HG02588 (cell line): Measurements from ENCODE around the gene MXD3.
"Not testable (repeated sequence)": the region's sequence is repeated elsewhere in the genome, so short reads cannot be mapped to it uniquely, and the experiment has no call there.

Source experiments
- ATAC-seq: cut with Tn5 transposase; IDR thresholded peaks from one replicate; pipeline ENCODE4 v1.9.1; 2021; ENCODE audit warnings: mild to moderate bottlenecking, moderate library complexity; ENCODE audit not compliant: unreplicated experiment

Gene MXD3, protein sequence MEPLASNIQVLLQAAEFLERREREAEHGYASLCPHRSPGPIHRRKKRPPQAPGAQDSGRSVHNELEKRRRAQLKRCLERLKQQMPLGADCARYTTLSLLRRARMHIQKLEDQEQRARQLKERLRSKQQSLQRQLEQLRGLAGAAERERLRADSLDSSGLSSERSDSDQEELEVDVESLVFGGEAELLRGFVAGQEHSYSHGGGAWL

DNA sequence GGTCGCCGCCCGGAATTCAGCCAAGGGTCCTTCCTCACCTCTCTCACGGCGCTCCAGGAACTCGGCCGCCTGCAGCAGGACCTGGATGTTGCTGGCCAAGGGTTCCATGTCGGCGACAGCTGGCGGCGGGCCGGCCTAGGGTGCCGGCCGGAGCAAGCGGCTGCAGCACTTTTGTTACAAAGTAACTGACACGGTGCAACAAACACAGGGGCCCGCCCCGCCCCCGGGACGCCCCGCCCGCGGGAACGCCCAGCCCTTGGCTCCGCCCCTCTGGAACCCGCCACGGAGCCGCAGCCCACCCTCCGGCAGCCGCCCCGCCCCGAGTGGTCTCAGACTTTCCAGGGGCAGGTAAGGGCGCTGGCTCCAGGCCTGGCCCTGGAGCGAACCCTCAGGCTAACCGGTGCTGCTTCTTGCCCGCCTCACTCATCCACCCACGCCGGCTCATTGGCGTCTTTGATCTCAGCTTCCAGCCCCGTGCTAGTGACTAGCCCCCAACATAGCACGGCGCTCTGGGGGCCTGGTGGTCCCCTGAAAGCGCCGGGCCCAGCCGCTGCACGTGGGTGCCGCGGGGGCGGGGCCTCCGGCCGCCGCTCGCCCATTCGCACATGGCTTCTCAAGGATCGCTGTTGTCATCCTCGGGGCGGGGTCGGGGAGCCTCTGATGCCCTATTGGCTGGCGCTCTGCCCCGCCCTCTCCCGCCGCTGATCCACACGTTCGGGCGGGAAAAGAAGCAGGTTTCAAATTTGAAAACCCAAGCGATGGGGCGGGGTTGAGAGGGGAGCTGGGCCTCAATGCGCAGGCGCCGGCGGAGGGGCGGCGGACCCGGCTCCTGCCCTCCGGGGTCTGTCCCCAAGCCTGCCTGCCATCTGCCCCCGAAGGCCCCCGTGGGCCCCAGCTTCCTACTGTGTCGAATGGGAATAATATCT, at the start of gene MXD3:
MXD3 (minus strand) TSS at position 176 of the 926 bp plus-strand sequence; CDS start at position 108, 68 bp downstream.
- peak; percentile 70 for ATAC-seq

DNA sequence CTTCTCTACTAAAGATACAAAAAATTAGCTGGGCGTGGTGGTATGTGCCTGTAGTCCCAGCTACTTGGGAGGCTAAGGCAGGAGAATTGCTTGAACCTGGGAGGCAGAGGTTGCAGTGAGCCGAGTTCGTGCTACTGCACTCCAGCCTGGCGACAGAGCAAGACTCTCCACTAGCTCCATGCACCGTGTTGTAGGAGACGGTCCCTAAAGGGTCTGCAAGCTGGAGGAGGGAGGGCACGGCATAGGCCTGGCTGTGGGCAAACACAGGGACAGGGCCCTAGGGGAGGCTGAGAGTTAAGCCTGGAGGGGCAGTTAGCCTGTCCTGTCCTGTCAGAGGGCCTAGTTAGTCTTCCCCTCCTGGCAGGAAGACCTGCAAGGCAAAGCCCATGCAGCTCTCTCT, 49.0 kb upstream of the MXD3 start:
- not testable (repeated sequence) for ATAC-seq

GRCh38 chr5:177359860-177360259, 48.2 kb upstream of the MXD3 start:
- ATAC-seq: no peak

DNA sequence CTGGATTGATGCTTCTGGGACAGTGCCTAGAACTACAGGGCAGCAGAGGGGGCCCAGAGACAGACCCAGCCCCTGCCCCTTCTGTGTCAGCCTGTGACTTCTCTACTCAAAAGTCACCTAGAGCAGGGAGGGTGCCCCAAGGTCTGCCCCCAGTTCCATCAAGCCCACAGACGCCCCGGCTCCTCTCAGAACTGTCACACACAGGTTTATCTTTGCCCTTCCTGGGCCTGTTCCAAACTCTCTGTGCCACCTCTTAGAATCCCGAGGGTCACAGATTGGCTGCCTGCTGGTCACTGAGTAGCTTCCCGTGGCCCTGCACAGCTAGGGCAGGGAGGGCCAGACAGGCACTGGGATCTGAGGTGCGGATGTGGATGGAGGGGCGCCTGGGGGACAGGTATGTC, 47.8 kb upstream of the MXD3 start:
- no peak for ATAC-seq

DNA sequence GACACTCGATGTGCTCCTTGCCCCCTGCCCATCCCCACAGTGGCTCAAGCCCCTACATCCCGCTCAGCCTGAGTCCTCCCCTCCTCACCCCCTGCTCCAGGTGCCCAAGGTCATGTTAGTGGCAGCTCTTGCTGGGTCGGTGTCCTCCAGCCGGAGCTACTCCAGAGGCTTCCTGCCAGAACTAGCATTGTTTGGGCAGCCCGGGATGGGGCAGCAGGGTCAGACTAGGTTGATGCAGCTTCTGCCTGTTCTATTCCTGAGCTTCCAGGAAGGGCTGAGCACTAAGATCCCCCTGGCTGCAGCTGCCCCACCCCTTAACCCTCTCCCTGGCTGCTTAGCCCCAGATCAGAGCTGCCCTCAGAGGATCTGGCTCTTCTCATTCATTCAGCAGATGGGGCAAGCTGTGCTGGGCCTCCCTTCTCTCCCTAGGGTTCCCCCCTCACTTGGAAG, 46.7 kb upstream of the MXD3 start:
- ATAC-seq: no peak

DNA sequence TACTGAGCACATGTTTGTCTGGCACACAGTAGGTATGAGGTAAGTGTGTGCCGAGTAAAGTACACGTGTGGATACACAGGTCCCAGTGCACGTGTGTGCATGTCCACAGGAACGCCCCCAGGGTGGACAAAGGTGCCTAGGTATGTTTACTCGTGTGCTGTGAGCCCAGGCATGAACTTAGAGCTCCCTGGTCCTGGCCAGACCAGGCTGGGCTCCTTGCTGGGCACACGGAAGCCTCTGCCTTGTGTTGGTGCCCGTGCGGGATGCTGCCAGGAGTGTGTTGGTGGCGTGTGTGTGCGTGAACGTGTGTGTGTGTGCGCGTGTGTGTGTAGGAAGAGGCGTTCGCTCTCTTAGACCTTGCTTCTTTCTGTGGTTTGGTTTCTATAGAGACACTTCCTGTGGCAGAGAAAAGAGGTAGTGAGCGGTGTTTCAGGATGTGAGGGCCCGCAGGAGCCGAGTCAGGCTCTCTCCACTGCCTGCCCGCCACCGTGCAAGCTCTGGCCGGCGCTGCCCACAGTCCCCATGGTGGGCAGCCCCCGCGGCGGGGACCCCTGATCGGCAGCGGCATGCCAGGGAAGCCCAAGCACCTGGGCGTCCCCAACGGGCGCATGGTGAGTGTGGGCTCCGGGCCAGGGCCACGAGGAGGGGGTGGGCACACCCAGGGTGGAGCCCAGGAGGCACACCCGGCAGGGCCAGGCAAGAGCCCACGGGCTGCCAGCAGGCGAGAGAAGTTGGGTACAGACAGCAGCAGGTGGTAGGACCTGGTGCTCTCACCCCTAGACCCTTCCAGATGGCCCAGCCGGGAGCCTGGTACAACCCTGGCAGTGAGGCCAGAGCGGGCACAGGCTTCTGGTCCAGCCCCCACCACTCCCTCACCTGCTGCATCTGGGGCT, 46.0 kb upstream of the MXD3 start, which contains the start of gene RGS14:
RGS14 (plus strand) TSS at position 466 of the 893 bp plus-strand sequence; CDS start at position 567, 101 bp downstream.
- peak; percentile 92 for ATAC-seq

DNA sequence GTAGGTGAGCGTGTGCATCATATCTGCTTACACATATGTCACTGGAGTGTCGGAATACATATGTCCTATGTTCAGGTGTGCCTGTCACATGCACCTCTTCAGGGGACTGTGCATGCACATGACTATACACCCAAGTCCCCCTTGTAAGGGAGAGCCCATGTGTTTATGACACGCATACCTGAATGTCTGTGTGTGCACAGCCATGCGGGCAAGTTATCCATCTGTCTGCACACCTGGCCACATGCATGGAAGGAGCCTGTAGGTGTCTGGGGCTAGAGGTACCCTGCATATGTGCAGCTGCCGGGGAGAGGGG, 45.4 kb upstream of the MXD3 start:
- no peak for ATAC-seq

DNA sequence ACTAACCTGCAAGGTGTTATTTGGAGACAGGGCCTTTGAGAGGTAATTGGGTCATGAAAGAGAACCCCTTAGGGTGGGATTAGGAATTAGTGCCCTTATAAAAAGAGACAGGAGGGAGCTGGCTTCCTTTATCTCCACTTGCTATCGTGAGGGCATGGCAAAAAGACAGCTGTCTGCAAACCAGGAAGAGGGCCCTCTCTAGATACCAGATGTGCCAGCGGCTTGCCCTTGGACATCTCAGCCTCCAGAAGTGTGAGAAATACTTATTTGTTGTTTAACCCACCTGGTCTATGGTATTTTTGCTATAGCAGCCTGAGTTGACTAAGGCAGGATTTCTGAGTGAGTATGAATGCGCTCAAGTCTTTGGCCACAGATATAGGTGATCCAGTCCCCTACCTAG, 45.0 kb upstream of the MXD3 start:
- ATAC-seq: no peak

- no peak for ATAC-seq
Measured at GRCh38 chr5:177355868-177356168, 44.1 kb upstream of the MXD3 start.

DNA sequence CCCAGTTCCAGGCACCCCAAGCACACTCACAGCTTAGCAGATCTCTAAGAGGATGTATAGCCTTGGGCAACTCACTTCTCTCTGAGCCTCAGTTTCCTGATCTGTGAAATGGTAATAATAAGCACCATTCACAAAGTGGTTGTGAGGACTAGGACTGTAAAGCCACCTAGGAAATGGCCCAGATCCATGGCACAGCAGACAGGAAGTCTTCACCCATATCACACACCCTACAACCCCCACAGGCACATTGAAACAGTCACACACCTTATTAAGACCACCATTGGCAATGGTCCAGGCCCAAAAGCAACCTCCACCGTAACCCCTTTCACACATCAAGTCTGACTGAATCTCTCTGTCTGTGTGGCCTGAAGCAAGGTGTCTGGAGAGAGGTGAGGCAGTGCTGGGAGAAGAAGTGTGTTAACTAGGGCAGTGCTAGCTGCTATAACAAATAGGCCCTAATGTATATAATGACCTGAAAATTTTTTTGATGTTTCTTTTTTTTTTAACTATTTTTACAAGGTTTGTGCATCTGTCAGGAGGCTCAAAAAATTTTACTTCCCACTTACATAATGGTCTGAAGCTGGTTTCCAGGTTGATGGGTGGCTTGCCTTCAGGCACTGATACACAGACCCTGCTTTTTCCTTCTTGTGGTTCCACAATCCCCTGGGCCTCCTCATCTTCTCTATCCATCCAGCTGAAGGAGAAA, 43.6 kb upstream of the MXD3 start:
- no peak for ATAC-seq

GRCh38 chr5:177354711-177355110, 43.0 kb upstream of the MXD3 start:
- no peak for ATAC-seq

GRCh38 chr5:177354256-177354655, 42.6 kb upstream of the MXD3 start:
- ATAC-seq: no peak

DNA sequence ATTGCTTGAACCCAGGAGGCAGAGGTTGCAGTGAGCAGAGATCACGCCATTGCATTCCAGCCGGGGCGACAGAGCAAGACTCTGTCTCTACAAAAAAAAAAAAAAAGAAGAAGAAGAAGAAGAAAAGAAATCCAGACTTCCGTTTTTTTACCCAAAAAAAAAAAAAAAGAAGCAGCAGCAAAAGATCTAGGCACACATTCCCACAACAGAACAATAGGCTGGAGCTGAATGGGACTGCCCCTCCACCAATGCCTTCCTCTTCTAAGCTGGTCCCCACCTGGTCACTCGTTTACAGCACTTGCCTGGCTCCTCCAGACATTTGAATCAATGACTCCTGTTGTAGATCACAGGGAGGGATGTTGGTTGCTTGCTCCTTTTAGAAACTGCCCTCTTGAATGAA, 41.4 kb upstream of the MXD3 start:
- no peak for ATAC-seq

DNA sequence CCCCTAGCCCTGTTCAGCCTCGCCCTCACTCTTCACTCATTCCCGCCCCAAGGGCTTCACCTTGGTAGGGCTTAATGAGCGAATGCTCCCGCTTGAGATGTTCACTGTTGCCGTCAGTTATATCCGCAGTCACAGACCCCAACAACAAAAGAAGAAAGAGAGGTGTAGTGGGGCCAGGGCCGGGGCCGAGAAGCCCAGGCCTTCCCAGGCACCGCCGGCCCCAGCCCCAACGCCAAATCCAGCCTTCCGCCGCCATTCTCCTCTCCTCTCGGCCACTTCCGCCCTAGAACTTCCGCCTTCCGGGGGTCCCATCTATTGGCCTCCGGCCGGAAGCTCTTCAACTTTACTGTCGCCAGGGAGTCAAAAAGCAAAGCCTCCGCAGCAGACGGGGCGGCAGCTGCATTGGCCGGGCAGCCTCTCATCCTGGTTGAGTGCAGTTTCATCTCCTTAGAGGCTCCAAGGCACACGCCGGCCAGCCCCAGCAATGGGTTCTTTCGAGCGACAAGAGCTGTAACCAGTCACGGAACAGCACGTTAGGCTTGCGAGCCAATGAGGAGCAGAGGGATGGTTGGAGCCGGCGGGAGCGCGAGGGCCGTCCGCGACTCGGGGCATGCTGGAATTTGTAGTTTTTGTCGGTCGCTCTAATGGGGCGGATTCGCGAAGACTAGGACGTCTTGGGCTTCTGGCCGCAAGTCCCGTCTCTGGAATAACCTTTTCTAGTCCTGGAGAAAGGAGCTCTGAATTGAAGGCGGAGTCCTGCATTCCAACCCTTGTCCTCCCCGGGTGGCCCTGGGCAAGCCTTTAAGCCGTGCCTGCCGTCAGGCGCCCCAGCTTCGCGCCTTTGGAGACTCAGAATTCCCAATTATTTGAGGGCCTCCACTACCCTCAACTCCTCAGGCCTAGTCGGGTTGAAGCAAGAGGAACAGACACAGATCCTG, 40.0 kb upstream of the MXD3 start, which contains the start of gene LMAN2:
LMAN2 (minus strand) TSS at position 277 of the 938 bp plus-strand sequence; CDS start at position 256, 21 bp downstream.
- peak; percentile 92 for ATAC-seq

DNA sequence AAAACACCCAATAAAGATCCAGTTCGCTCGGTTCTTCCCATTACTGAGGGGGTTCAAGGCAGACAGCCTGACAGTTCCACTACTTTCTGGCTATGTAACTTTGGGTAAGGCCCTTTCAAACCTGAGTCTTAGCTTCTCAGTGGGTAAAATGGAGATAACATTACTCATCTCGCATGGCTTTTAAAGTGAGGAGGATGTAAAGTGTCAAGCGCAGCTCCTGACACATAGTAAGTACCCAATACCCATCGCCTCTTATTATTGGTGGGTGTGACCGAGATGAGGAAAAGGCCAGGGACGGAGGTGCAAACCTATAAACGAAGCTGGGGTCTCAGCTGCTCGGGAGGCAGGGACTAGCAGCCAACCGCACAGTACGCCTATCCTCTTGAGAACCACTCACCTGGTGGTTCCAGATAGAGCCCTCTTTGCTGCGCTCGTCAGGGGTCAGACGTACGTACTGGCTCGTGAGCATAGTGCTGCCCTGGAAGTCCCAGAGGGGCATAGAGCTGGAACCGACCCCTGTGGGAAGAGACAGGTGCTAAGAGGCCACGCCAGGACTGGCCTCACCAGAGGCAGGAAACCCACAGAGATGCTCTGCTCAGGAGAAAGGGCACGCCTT, 39.2 kb upstream of the MXD3 start:
- no peak for ATAC-seq

- ATAC-seq: no peak
Measured at GRCh38 chr5:177349762-177350161, 38.1 kb upstream of the MXD3 start.

- ATAC-seq: no peak
Measured at GRCh38 chr5:177349362-177349647, 37.6 kb upstream of the MXD3 start.

GRCh38 chr5:177347699-177348098, 36.0 kb upstream of the MXD3 start:
- ATAC-seq: no peak

DNA sequence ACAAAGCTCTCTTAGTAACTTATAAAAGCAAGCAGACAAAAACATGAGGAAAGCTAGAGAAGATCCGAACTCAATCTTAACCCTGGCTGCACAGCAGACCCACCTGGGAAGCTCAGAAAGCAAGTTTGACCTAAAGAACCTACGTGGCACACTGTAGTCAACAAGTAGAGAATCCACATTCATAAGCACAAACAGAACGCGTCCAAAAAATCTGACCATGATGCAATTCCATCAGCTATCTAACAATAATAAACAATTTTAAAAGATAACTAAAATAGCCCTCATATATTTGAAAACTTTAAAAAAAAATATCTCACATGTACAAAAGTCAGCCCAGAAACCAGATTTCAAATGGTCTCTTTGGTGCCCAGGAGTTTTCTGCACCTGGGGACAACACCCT, 35.1 kb upstream of the MXD3 start:
- ATAC-seq: no peak
